OCI-LY1 (cell line): ENCODE results near the gene OR4D11.

ENCODE experiments used
- H2AFZ ChIP-seq: fragments of 200-600 bp; sonication (generic), shearing (Covaris generic); 2 replicates; pipeline ENCODE4 v1.6.0; 2014; ENCODE audit warnings: antibody characterized with exemption, mild to moderate bottlenecking, low read length
- H3F3A ChIP-seq: fragments of 200-600 bp; sonication (generic), shearing (Covaris generic); 2 replicates; pipeline ENCODE4 v1.6.0; 2014; ENCODE audit warnings: mild to moderate bottlenecking, antibody characterized with exemption, low read length, moderate library complexity; ENCODE audit not compliant: insufficient read depth
- H3K27ac ChIP-seq: fragments of 200-600 bp; sonication (generic); 2 replicates; pipeline ENCODE4 v1.5.1; 2014; ENCODE audit warnings: low read length, mixed run types, mild to moderate bottlenecking, low read depth; ENCODE audit not compliant: poor library complexity, severe bottlenecking
- H3K27me3 ChIP-seq: fragments of 200-600 bp; sonication (generic); 2 replicates; pipeline ENCODE4 v1.6.0; 2014; ENCODE audit warnings: antibody characterized with exemption, mild to moderate bottlenecking, low read length, moderate library complexity; ENCODE audit not compliant: insufficient read depth
- H3K36me3 ChIP-seq: fragments of 200-600 bp; sonication (generic); 2 replicates; pipeline ENCODE4 v1.6.1; 2014; ENCODE audit warnings: mild to moderate bottlenecking, antibody characterized with exemption, low read length, moderate library complexity, mixed read lengths; ENCODE audit not compliant: insufficient read depth
- H3K4me1 ChIP-seq: fragments of 200-600 bp; sonication (generic); 2 replicates; pipeline ENCODE4 v1.5.1; 2014; ENCODE audit warnings: mild to moderate bottlenecking, low read length, moderate library complexity; ENCODE audit not compliant: insufficient read depth, severe bottlenecking
- H3K4me2 ChIP-seq: fragments of 200-600 bp; sonication (generic), shearing (Covaris generic); 2 replicates; pipeline ENCODE4 v1.6.1; 2014; ENCODE audit warnings: low read length
- H3K4me3 ChIP-seq: fragments of 200-600 bp; sonication (generic); 2 replicates; pipeline ENCODE4 v1.5.1; 2014; ENCODE audit warnings: low read length, low read depth, mild to moderate bottlenecking, mixed read lengths; ENCODE audit not compliant: poor library complexity, severe bottlenecking
- H3K79me2 ChIP-seq: fragments of 200-600 bp; shearing (Covaris generic); 2 replicates; pipeline ENCODE4 v1.6.1; 2016; ENCODE audit warnings: mixed run types, low read length, mixed read lengths; ENCODE audit not compliant: insufficient read depth
- H3K9ac ChIP-seq: fragments of 200-600 bp; sonication (generic), shearing (Covaris generic); 2 replicates; pipeline ENCODE4 v1.6.1; 2014; ENCODE audit warnings: mild to moderate bottlenecking, low read length, mixed read lengths
- H3K9me2 ChIP-seq: fragments of 200-600 bp; sonication (generic), shearing (Covaris generic); 2 replicates; pipeline ENCODE4 v1.6.1; 2014; ENCODE audit warnings: low read depth, mild to moderate bottlenecking, low read length, mixed read lengths
- H3K9me3 ChIP-seq: fragments of 200-600 bp; shearing (Covaris generic); 2 replicates; pipeline ENCODE4 v1.6.1; 2014; ENCODE audit warnings: low read length, mixed read lengths
- H4K20me1 ChIP-seq: fragments of 200-600 bp; sonication (generic), shearing (Covaris generic); 2 replicates; pipeline ENCODE4 v1.6.0; 2016; ENCODE audit warnings: mild to moderate bottlenecking, low read length; ENCODE audit not compliant: insufficient read depth
- CTCF ChIP-seq: fragments of 200-600 bp; sonication (generic), shearing (Covaris generic); IDR thresholded peaks from 2 replicates; pipeline ENCODE4 v1.5.1; 2017; ENCODE audit warnings: mild to moderate bottlenecking, antibody characterized with exemption, low read length, moderate library complexity, mixed read lengths
- EZH2 ChIP-seq: fragments of 200-600 bp; sonication (generic), shearing (Covaris generic); IDR thresholded peaks from 2 replicates; pipeline ENCODE4 v1.8.0; 2017; ENCODE audit warnings: borderline replicate concordance, mixed run types, mild to moderate bottlenecking, antibody characterized with exemption, low read length, moderate library complexity, mixed read lengths

The OR4D11 gene

GRCh38 chr11:59503276-59503675 is at the start of gene OR4D11:
OR4D11 (plus strand) TSS chr11:59503576; CDS start chr11:59503576, 0 bp downstream.
- H3K79me2 ChIP-seq = no peaks in the 10 kb centered on the region
- no peaks in the 10 kb centered on the region for H3F3A ChIP-seq
- H3K4me3 ChIP-seq = no peak within 1 kb of the TSS
- no peaks in the 10 kb centered on the region for H3K4me1 ChIP-seq
- H3K36me3 ChIP-seq = no peaks in the 10 kb centered on the region
- no peak within 1 kb of the TSS for H2AFZ ChIP-seq
- no peaks in the 10 kb centered on the region for H3K9me2 ChIP-seq
- no peaks in the 10 kb centered on the region for H4K20me1 ChIP-seq
- H3K9me3 ChIP-seq = no peaks in the 10 kb centered on the region
- H3K4me2 ChIP-seq = no peak within 1 kb of the TSS
- no peak within 1 kb of the TSS for H3K9ac ChIP-seq
- no peak for TF ChIP-seq EZH2
- no peaks in the 10 kb centered on the region for H3K27me3 ChIP-seq
- H3K27ac ChIP-seq = no peak within 1 kb of the TSS

- H3F3A ChIP-seq = no peaks in the 10 kb centered on the region
- TF ChIP-seq EZH2 (no peak), CTCF (no peak)
- no peaks in the 10 kb centered on the region for H4K20me1 ChIP-seq
- no peaks in the 10 kb centered on the region for H3K9me2 ChIP-seq
- H3K4me3 ChIP-seq = no peak within 1 kb of the TSS
- no peak within 1 kb of the TSS for H3K27ac ChIP-seq
- no peak within 1 kb of the TSS for H2AFZ ChIP-seq
- no peak within 1 kb of the TSS for H3K4me2 ChIP-seq
- H3K9ac ChIP-seq = no peak within 1 kb of the TSS
- H3K27me3 ChIP-seq = no peaks in the 10 kb centered on the region
- no peaks in the 10 kb centered on the region for H3K79me2 ChIP-seq
- H3K9me3 ChIP-seq = no peaks in the 10 kb centered on the region
- H3K36me3 ChIP-seq = no peaks in the 10 kb centered on the region
- H3K4me1 ChIP-seq = no peaks in the 10 kb centered on the region
These were observed 46.7 kb upstream of the OR4D11 start, which contains the start of gene OR4D6 for GRCh38 chr11:59456661-59457060. OR4D6 (plus strand) TSS chr11:59456961; CDS start chr11:59456961, 0 bp downstream.

- Histone ChIP-seq H4K20me1 (no peaks in the 10 kb centered on the region), H3K9ac (no peak overlapping the region), H3K27me3 (no peaks in the 10 kb centered on the region), H3K4me3 (no peak overlapping the region), H3K27ac (no peak overlapping the region), H3K9me3 (no peaks in the 10 kb centered on the region), H3F3A (no peaks in the 10 kb centered on the region), H3K4me1 (no peaks in the 10 kb centered on the region), H3K4me2 (no peak overlapping the region), H3K36me3 (no peaks in the 10 kb centered on the region), H3K9me2 (no peaks in the 10 kb centered on the region), H3K79me2 (no peaks in the 10 kb centered on the region), H2AFZ (no peak overlapping the region)
- TF ChIP-seq EZH2 (no peak), CTCF (no peak)
These were observed 43.5 kb upstream of the OR4D11 start for GRCh38 chr11:59459916-59460315.

- Histone ChIP-seq H3K9me3 (no peaks in the 10 kb centered on the region), H3F3A (no peaks in the 10 kb centered on the region), H3K4me2 (no peak overlapping the region), H3K9me2 (no peaks in the 10 kb centered on the region), H4K20me1 (no peaks in the 10 kb centered on the region), H2AFZ (no peak overlapping the region), H3K4me3 (no peak overlapping the region), H3K27me3 (no peaks in the 10 kb centered on the region), H3K4me1 (no peaks in the 10 kb centered on the region), H3K79me2 (no peaks in the 10 kb centered on the region), H3K27ac (no peak overlapping the region), H3K9ac (no peak overlapping the region), H3K36me3 (no peaks in the 10 kb centered on the region)
- TF ChIP-seq EZH2 = no peak
- TF ChIP-seq CTCF = no peak
These were observed 40.2 kb upstream of the OR4D11 start for GRCh38 chr11:59463190-59463641.
